ENCODE data around the gene GPS1. TPM values are rescaled to one million over a fixed set of nuclear protein-coding genes. Genes with fewer than 3 reads are reported as not detected.

Gene GPS1
- total and polyA plus RNA-seq, 2 donors (not counting 1 experiment from before 2014, with no cell fraction given): 80.5 to 124 TPM

DNA sequence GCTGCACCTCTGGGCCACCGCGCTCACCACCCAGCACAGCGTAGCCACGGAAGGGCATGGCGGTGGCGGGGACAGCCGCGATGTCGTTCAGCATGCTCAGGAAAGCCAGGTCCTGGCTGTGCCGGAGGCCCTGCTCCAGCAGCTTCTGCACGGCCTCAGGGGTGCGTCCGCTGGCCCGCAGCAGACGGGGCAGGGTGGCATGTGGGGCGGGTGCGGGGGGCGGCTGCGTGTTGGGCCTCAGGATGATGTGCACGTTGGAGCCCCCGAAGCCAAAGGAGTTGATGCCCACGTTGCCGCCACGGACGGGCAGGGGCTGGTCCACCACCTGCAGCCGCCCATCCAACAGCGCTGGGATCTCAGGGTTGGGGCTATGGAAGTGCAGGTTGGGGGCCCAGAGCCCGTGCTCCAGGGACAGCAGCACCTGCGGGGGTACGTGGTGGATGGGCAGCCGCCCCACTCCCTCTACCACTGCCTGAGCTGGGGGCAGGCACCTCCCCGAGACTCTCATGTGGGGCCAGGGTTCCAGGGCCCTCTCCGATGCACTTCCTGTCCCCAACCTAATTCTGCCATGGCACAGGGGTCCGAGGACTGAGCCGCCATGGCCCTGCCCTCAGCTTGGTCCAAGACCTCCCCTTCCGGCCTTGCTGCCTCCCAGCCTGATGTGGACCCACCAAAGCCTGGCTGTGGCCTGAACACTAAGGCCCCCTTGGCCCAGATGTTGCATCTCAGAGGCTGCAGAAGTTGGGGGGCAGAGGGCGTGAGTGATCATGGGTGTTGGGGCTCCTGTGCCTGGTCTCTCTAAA is 39.8 kb downstream of the GPS1 start:
- peaks cover 26% of the 10 kb centered on the region for H3K79me2 ChIP-seq (ENCODE audit: control insufficient read depth, insufficient read depth, low read length)
- intact Hi-C loops (cut with micrococcal nuclease): loop anchor here (10.0 kb wide), 1 partner anchor 123 kb away; the partner anchor contains the start of gene CCDC57
- no peaks in the 10 kb centered on the region for H3K9me3 Mint-ChIP-seq (ENCODE audit: insufficient read depth)

More for the DNA sequence above, 39.8 kb downstream of the GPS1 start:
- Histone ChIP-seq H3K9ac (ENCODE audit: low read length) (no peak overlapping the region), H3K9me3 (ENCODE audit: control extremely low read depth in 1 of 3, control insufficient read depth in 2 of 3, insufficient read depth in 1 of 3, low read length in 2 of 3) (no peaks in the 10 kb centered on the region), H3K4me3 (ENCODE audit: control extremely low read depth in 1 of 5, extremely low read depth in 1 of 5, insufficient read depth in 1 of 5, low read depth in 2 of 5, low read length in 4 of 5) (no peak overlapping the region), H2AFZ (ENCODE audit: insufficient read depth, low read depth, low read length, poor library complexity, severe bottlenecking) (no peak overlapping the region), H3K36me3 (replicated peaks in 1 of 2; ENCODE audit: control extremely low read depth in 1 of 2, control insufficient read depth in 1 of 2, extremely low read depth in 1 of 2, insufficient read depth in 2 of 2, low read length in 1 of 2) (peaks cover 0 to 71% of the 10 kb centered on the region in 2 experiments), H3K27me3 (replicated peaks in 1 of 4; ENCODE audit: control extremely low read depth in 1 of 4, control insufficient read depth in 3 of 4, insufficient read depth in 4 of 4, low read length in 3 of 4) (no peaks in the 10 kb centered on the region), H4K20me1 (ENCODE audit: control insufficient read depth, insufficient read depth, low read length, poor library complexity, severe bottlenecking) (peaks cover 7% of the 10 kb centered on the region), H3K4me2 (replicated peaks; ENCODE audit: low read depth, low read length, poor library complexity, severe bottlenecking) (no peak overlapping the region), H3K27ac (ENCODE audit: low read length in 2 of 2) (no peak overlapping the region), H3K4me1 (ENCODE audit: control insufficient read depth in 2 of 2, insufficient read depth in 2 of 2, low read length in 2 of 2) (peaks cover under 1 to 2% of the 10 kb centered on the region in 2 donors)
- WGBS (ENCODE audit: insufficient coverage): 97% methylated on average over 35 of the region's 37 CpGs
- H3K27me3 Mint-ChIP-seq: no peaks in the 10 kb centered on the region
- ATAC-seq (ENCODE audit: low read depth): no peak
- H3K27ac Mint-ChIP-seq: no peak overlapping the region
- CTCF ChIA-PET: no interaction called here
- TF ChIP-seq EZH2 (IDR thresholded peaks at IDR 0.05; ENCODE audit: borderline replicate concordance, insufficient read depth, low read depth, low read length, poor library complexity, severe bottlenecking) (no peak), CTCF (IDR thresholded peaks at IDR 0.05) (no peak)
- no peak overlapping the region for H3K4me3 Mint-ChIP-seq
- peaks cover 2% of the 10 kb centered on the region for H3K4me1 Mint-ChIP-seq
- DNase-seq: no peak
- POLR2A ChIA-PET: no interaction called here
